ENCODE measurements around the gene EME2.

Gene EME2

GRCh38 chr16:1778200-1779179 is 5.9 kb downstream of the EME2 start:
- Histone ChIP-seq H3K27ac (ENCODE audit: low read depth, low read length) (no peak overlapping the region), H3K36me3 (ENCODE audit: control insufficient read depth in 1 of 2, insufficient read depth in 2 of 2, low read length in 2 of 2) (peaks cover 50 to 56% of the 10 kb centered on the region in 2 experiments), H3K27me3 (ENCODE audit: insufficient read depth, low read length) (no peaks in the 10 kb centered on the region), H2BK12ac (ENCODE audit: low read length) (no peak overlapping the region), H2AK5ac (ENCODE audit: low read length) (no peak overlapping the region), H3K18ac (ENCODE audit: low read length) (no peak overlapping the region), H3K4me1 (ENCODE audit: control insufficient read depth in 1 of 2, insufficient read depth in 2 of 2, low read length in 2 of 2) (peaks cover 15 to 23% of the 10 kb centered on the region in 2 experiments), H3K9ac (ENCODE audit: low read length) (no peak overlapping the region), H3K79me2 (ENCODE audit: control insufficient read depth, insufficient read depth, low read length, poor library complexity) (peaks cover 7% of the 10 kb centered on the region), H2BK5ac (ENCODE audit: low read depth, low read length, poor library complexity) (no peak overlapping the region), H3K23ac (ENCODE audit: low read length) (no peak overlapping the region), H4K12ac (ENCODE audit: low read depth, low read length) (no peak overlapping the region), H2AFZ (ENCODE audit: insufficient read depth, low read length, poor library complexity) (no peak overlapping the region), H3K4ac (ENCODE audit: low read depth, low read length) (no peak overlapping the region), H4K8ac (ENCODE audit: low read depth, low read length) (no peak overlapping the region), H3K4me2 (ENCODE audit: low read length) (no peak overlapping the region), H4K91ac (ENCODE audit: low read depth, low read length) (no peak overlapping the region), H3K79me1 (ENCODE audit: low read length) (peaks cover 2% of the 10 kb centered on the region), H3K14ac (ENCODE audit: low read length) (no peak overlapping the region), H3K9me3 (ENCODE audit: insufficient read depth, low read depth, low read length) (no peaks in the 10 kb centered on the region), H3K4me3 (ENCODE audit: low read depth, low read length) (no peak overlapping the region), H2BK120ac (ENCODE audit: insufficient read depth, low read length, poor library complexity) (no peak overlapping the region)
- DNase-seq: no peak
- no CpG with 5 or more reads among the region's 34 CpGs for WGBS (ENCODE audit: extremely low coverage, insufficient coverage, insufficient read length)

GRCh38 chr16:1779234-1779701 is 6.7 kb downstream of the EME2 start:
- WGBS (ENCODE audit: extremely low coverage, insufficient coverage, insufficient read length): no CpG with 5 or more reads among the region's 8 CpGs
- no peak overlapping the region for H2AK5ac ChIP-seq (ENCODE audit: low read length)
- H4K91ac ChIP-seq (ENCODE audit: low read depth, low read length): no peak overlapping the region
- peak overlapping the region; percentile 2 for H3K27ac ChIP-seq (ENCODE audit: low read depth, low read length)
- no peak overlapping the region for H4K12ac ChIP-seq (ENCODE audit: low read depth, low read length)
- no peak overlapping the region for H3K9ac ChIP-seq (ENCODE audit: low read length)
- peaks cover 4% of the 10 kb centered on the region for H3K79me2 ChIP-seq (ENCODE audit: control insufficient read depth, insufficient read depth, low read length, poor library complexity)
- H3K4me3 ChIP-seq (ENCODE audit: low read depth, low read length): no peak overlapping the region
- DNase-seq: no peak
- H3K23ac ChIP-seq (ENCODE audit: low read length): no peak overlapping the region
- H3K9me3 ChIP-seq (ENCODE audit: insufficient read depth, low read depth, low read length): no peaks in the 10 kb centered on the region
- peaks cover 50 to 56% of the 10 kb centered on the region in 2 experiments for H3K36me3 ChIP-seq (ENCODE audit: control insufficient read depth in 1 of 2, insufficient read depth in 2 of 2, low read length in 2 of 2)
- no peaks in the 10 kb centered on the region for H3K79me1 ChIP-seq (ENCODE audit: low read length)
- H2AFZ ChIP-seq (ENCODE audit: insufficient read depth, low read length, poor library complexity): no peak overlapping the region
- H3K27me3 ChIP-seq (ENCODE audit: insufficient read depth, low read length): no peaks in the 10 kb centered on the region
- no peak overlapping the region for H3K4me2 ChIP-seq (ENCODE audit: low read length)
- H3K14ac ChIP-seq (ENCODE audit: low read length): no peak overlapping the region
- no peak overlapping the region for H3K4ac ChIP-seq (ENCODE audit: low read depth, low read length)
- no peak overlapping the region for H3K18ac ChIP-seq (ENCODE audit: low read length)
- H2BK120ac ChIP-seq (ENCODE audit: insufficient read depth, low read length, poor library complexity): no peak overlapping the region
- no peak overlapping the region for H2BK12ac ChIP-seq (ENCODE audit: low read length)
- peaks cover 10 to 21% of the 10 kb centered on the region in 2 experiments for H3K4me1 ChIP-seq (ENCODE audit: control insufficient read depth in 1 of 2, insufficient read depth in 2 of 2, low read length in 2 of 2)
- no peak overlapping the region for H4K8ac ChIP-seq (ENCODE audit: low read depth, low read length)
- no peak overlapping the region for H2BK5ac ChIP-seq (ENCODE audit: low read depth, low read length, poor library complexity)

GRCh38 chr16:1779741-1780676 is 7.4 kb downstream of the EME2 start:
- no peak overlapping the region for H3K27ac ChIP-seq (ENCODE audit: low read depth, low read length)
- peaks cover 4% of the 10 kb centered on the region for H3K79me2 ChIP-seq (ENCODE audit: control insufficient read depth, insufficient read depth, low read length, poor library complexity)
- H3K79me1 ChIP-seq (ENCODE audit: low read length): no peaks in the 10 kb centered on the region
- H3K9ac ChIP-seq (ENCODE audit: low read length): no peak overlapping the region
- no peak overlapping the region for H3K4ac ChIP-seq (ENCODE audit: low read depth, low read length)
- H3K14ac ChIP-seq (ENCODE audit: low read length): no peak overlapping the region
- no peak overlapping the region for H3K4me2 ChIP-seq (ENCODE audit: low read length)
- H2BK12ac ChIP-seq (ENCODE audit: low read length): no peak overlapping the region
- DNase-seq: peak; percentile 90
- no peak overlapping the region for H2AFZ ChIP-seq (ENCODE audit: insufficient read depth, low read length, poor library complexity)
- H3K18ac ChIP-seq (ENCODE audit: low read length): peak overlapping the region; percentile 14
- H3K4me3 ChIP-seq (ENCODE audit: low read depth, low read length): no peak overlapping the region
- no peak overlapping the region for H2AK5ac ChIP-seq (ENCODE audit: low read length)
- WGBS (ENCODE audit: extremely low coverage, insufficient coverage, insufficient read length): no CpG with 5 or more reads among the region's 27 CpGs
- no peak overlapping the region for H2BK5ac ChIP-seq (ENCODE audit: low read depth, low read length, poor library complexity)
- no peak overlapping the region for H4K91ac ChIP-seq (ENCODE audit: low read depth, low read length)
- no peak overlapping the region for H4K12ac ChIP-seq (ENCODE audit: low read depth, low read length)
- H3K9me3 ChIP-seq (ENCODE audit: insufficient read depth, low read depth, low read length): no peaks in the 10 kb centered on the region
- no peak overlapping the region for H3K23ac ChIP-seq (ENCODE audit: low read length)
- H2BK120ac ChIP-seq (ENCODE audit: insufficient read depth, low read length, poor library complexity): no peak overlapping the region
- no peaks in the 10 kb centered on the region for H3K27me3 ChIP-seq (ENCODE audit: insufficient read depth, low read length)
- H3K36me3 ChIP-seq (ENCODE audit: control insufficient read depth in 1 of 2, insufficient read depth in 2 of 2, low read length in 2 of 2): peaks cover 48 to 57% of the 10 kb centered on the region in 2 experiments
- no peak overlapping the region for H4K8ac ChIP-seq (ENCODE audit: low read depth, low read length)
- H3K4me1 ChIP-seq (ENCODE audit: control insufficient read depth in 1 of 2, insufficient read depth in 2 of 2, low read length in 2 of 2): peaks cover 8 to 21% of the 10 kb centered on the region in 2 experiments

DNA sequence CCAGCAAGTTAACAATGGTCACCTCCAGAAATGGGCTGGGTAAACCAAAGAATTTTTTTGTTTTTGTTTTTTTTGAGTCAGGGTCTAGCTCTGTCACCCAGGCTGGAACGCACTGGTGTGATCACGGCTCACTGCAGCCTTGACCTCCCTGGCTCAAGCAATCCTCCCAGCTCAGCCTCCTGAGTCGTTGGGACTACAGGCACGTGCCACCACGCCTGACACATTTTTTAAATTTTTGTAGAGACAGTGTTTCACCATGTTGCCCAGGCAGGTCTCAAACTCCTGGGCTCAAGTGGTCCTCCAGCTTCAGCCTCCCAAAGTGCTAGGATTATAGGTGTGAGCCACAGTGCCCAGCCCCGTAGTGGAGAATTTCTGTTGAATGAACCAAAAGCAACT is 8.1 kb downstream of the EME2 start:
- no peak overlapping the region for H3K4ac ChIP-seq (ENCODE audit: low read depth, low read length)
- H2BK5ac ChIP-seq (ENCODE audit: low read depth, low read length, poor library complexity): no peak overlapping the region
- H3K14ac ChIP-seq (ENCODE audit: low read length): no peak overlapping the region
- H4K91ac ChIP-seq (ENCODE audit: low read depth, low read length): no peak overlapping the region
- H2AFZ ChIP-seq (ENCODE audit: insufficient read depth, low read length, poor library complexity): no peak overlapping the region
- WGBS (ENCODE audit: extremely low coverage, insufficient coverage, insufficient read length): no CpG with 5 or more reads among the region's 6 CpGs
- no peak overlapping the region for H4K12ac ChIP-seq (ENCODE audit: low read depth, low read length)
- H3K36me3 ChIP-seq (ENCODE audit: control insufficient read depth in 1 of 2, insufficient read depth in 2 of 2, low read length in 2 of 2): peaks cover 45 to 55% of the 10 kb centered on the region in 2 experiments
- no peak overlapping the region for H3K18ac ChIP-seq (ENCODE audit: low read length)
- H3K4me3 ChIP-seq (ENCODE audit: low read depth, low read length): no peak overlapping the region
- no peaks in the 10 kb centered on the region for H3K79me1 ChIP-seq (ENCODE audit: low read length)
- H3K4me2 ChIP-seq (ENCODE audit: low read length): no peak overlapping the region
- H3K27ac ChIP-seq (ENCODE audit: low read depth, low read length): no peak overlapping the region
- no peaks in the 10 kb centered on the region for H3K9me3 ChIP-seq (ENCODE audit: insufficient read depth, low read depth, low read length)
- peaks cover 8 to 21% of the 10 kb centered on the region in 2 experiments for H3K4me1 ChIP-seq (ENCODE audit: control insufficient read depth in 1 of 2, insufficient read depth in 2 of 2, low read length in 2 of 2)
- H2AK5ac ChIP-seq (ENCODE audit: low read length): no peak overlapping the region
- H3K79me2 ChIP-seq (ENCODE audit: control insufficient read depth, insufficient read depth, low read length, poor library complexity): peaks cover 4% of the 10 kb centered on the region
- no peak overlapping the region for H3K9ac ChIP-seq (ENCODE audit: low read length)
- no peak overlapping the region for H4K8ac ChIP-seq (ENCODE audit: low read depth, low read length)
- H3K27me3 ChIP-seq (ENCODE audit: insufficient read depth, low read length): no peaks in the 10 kb centered on the region
- peak in 1 of 2 donors; percentile 52 for DNase-seq
- no peak overlapping the region for H2BK120ac ChIP-seq (ENCODE audit: insufficient read depth, low read length, poor library complexity)
- no peak overlapping the region for H3K23ac ChIP-seq (ENCODE audit: low read length)
- H2BK12ac ChIP-seq (ENCODE audit: low read length): no peak overlapping the region

Measured in trophoblast cell (in vitro differentiated cells and primary cell).